Uterine smooth muscle cell (primary cell): ENCODE data around the gene PYCARD. TPM values are rescaled to one million over a fixed set of nuclear protein-coding genes. Genes with fewer than 3 reads are reported as not detected.

Experiments used
- total RNA-seq: library from RNA; depleted of rRNA; stranded (reverse); fragments of >200 nt; gene quantifications from 2 replicates; pipeline ENCODE4 v1.2.3, GENCODE V29; 2014

Gene PYCARD
- total RNA-seq: 57.3 and 76.4 TPM in 2 replicates

GRCh38 chr16:31202414-31203375 lies at the start of gene PYCARD:
Gene PYCARD, minus strand, starts transcription at chr16:31202760. Its CDS starts 70 bp downstream, at chr16:31202690.

GRCh38 chr16:31216422-31217135 lies 14.0 kb upstream of the PYCARD start, which contains the start of gene PYDC1:
Gene PYDC1, minus strand, starts transcription at chr16:31217135. Its CDS starts 107 bp downstream, at chr16:31217028.

GRCh38 chr16:31213877-31214707 lies 11.5 kb upstream of the PYCARD start, which contains the start of gene TRIM72:
Gene TRIM72, plus strand, starts transcription at chr16:31214119. Its CDS starts 620 bp downstream, at chr16:31214739.

GRCh38 chr16:31179747-31180459 lies 22.7 kb downstream of the PYCARD start, which contains the start of gene FUS:
Gene FUS, plus strand, starts transcription at chr16:31180139. Its CDS starts 76 bp downstream, at chr16:31180215.

Other genes starting within 250 kb of the PYCARD start
- gene SETD1A, start 245.0 kb downstream of the PYCARD start, total RNA-seq: 2.7 and 6.6 TPM in 2 replicates
- gene HSD3B7, start 217.6 kb downstream of the PYCARD start, total RNA-seq: 28.0 and 35.6 TPM in 2 replicates
- gene STX1B, start 192.1 kb downstream of the PYCARD start, total RNA-seq: 2.1 and 2.5 TPM in 2 replicates
- 26.0 and 31.5 TPM in 2 replicates for gene STX4, start 169.2 kb downstream of the PYCARD start, total RNA-seq
- 10.6 and 14.1 TPM in 2 replicates for gene ZNF668, start 128.5 kb downstream of the PYCARD start, total RNA-seq
- 13.9 and 15.1 TPM in 2 replicates for gene ZNF646, start 128.3 kb downstream of the PYCARD start, total RNA-seq
- 2.7 and 3.2 TPM in 2 replicates for gene PRSS53, start 113.8 kb downstream of the PYCARD start, total RNA-seq
- gene VKORC1, start 108.0 kb downstream of the PYCARD start, total RNA-seq: 98.5 and 142 TPM in 2 replicates
- 16.9 and 18.6 TPM in 2 replicates for gene BCKDK, start 94.4 kb downstream of the PYCARD start, total RNA-seq
- 33.6 and 37.0 TPM in 2 replicates for gene KAT8, start 85.1 kb downstream of the PYCARD start, total RNA-seq
- gene PRSS8, start 67.0 kb downstream of the PYCARD start, total RNA-seq: not detected in 2 replicates
- gene PRSS36, start 52.7 kb downstream of the PYCARD start, total RNA-seq: 0.33 and 0.75 TPM in 2 replicates
- gene FUS, start 22.6 kb downstream of the PYCARD start, total RNA-seq: 79.6 and 121 TPM in 2 replicates
- under 0.01 TPM in 1 of 2 replicates, not detected in the other for gene TRIM72, start 11.4 kb upstream of the PYCARD start, total RNA-seq
- not detected in 2 replicates for gene PYDC1, start 14.4 kb upstream of the PYCARD start, total RNA-seq
- gene ITGAM, start 57.2 kb upstream of the PYCARD start, total RNA-seq: 0.11 TPM in 1 of 2 replicates, not detected in the other
- 1.2 and 3.4 TPM in 2 replicates for gene ITGAX, start 152.4 kb upstream of the PYCARD start, total RNA-seq
- not detected in 2 replicates for gene ITGAD, start 190.6 kb upstream of the PYCARD start, total RNA-seq
- gene COX6A2, start 225.6 kb upstream of the PYCARD start, total RNA-seq: not detected in 2 replicates
- 0.11 and 0.12 TPM in 2 replicates for gene ZNF843, start 240.0 kb upstream of the PYCARD start, total RNA-seq